K562 (cell line): ENCODE data around the gene ZNF143. TPM values are rescaled to one million over a fixed set of nuclear protein-coding genes. Genes with fewer than 3 reads are reported as not detected.

Experiments used
- CBFA2T3 ChIP-seq: fragments of 450-650 bp; IDR thresholded peaks from 2 replicates; pipeline ENCODE4 v1.6.1; 2017
- CTBP1 ChIP-seq: fragments of 450-650 bp; IDR thresholded peaks from 2 replicates; pipeline ENCODE4 v1.6.1; 2016; ENCODE audit warnings: borderline replicate concordance
- KAT7 ChIP-seq: sonication (generic); formaldehyde crosslinking; IDR thresholded peaks from 2 replicates; pipeline ENCODE4 v1.8.0; 2022; ENCODE audit warnings: missing genetic modification reagents, mild to moderate bottlenecking, borderline replicate concordance
- MTA1 ChIP-seq: fragments of 450-650 bp; IDR thresholded peaks from 2 replicates; pipeline ENCODE4 v1.6.1; 2017; ENCODE audit warnings: borderline replicate concordance
- MTF1 ChIP-seq: fragments of 250-450 bp; sonication (Bioruptor Pico); IDR thresholded peaks from 2 replicates; pipeline ENCODE4 v1.9.0; 2021; ENCODE audit warnings: moderate library complexity, mild to moderate bottlenecking, inconsistent platforms, borderline replicate concordance
- NEUROD1 ChIP-seq: fragments of 150-350 bp; IDR thresholded peaks from 2 replicates; pipeline ENCODE4 v1.6.1; 2014; ENCODE audit warnings: borderline replicate concordance, low read length, low read depth; ENCODE audit not compliant: partially characterized antibody
- NFRKB ChIP-seq: fragments of 450-650 bp; IDR thresholded peaks from 2 replicates; pipeline ENCODE4 v1.6.1; 2016; ENCODE audit warnings: low read depth
- POLR2A ChIP-seq: fragments of 450-650 bp; conservative IDR thresholded peaks from 2 replicates; pipeline ENCODE4 v1.6.1; 2016
- SAFB ChIP-seq: fragments of 200-400 bp; formaldehyde crosslinking; IDR thresholded peaks from 2 replicates; pipeline ENCODE4 v1.6.1; 2017; ENCODE audit warnings: low read depth, low read length, borderline replicate concordance
- SIN3A ChIP-seq, 2 experiments: fragments of 150-350 bp in 1 of 2; IDR thresholded peaks; 2 replicates each; pipeline ENCODE4 v1.6.1; 2011 to 2016; ENCODE audit warnings: borderline replicate concordance in 2 of 2, low read depth in 2 of 2, low read length in 2 of 2, mild to moderate bottlenecking in 2 of 2, moderate library complexity in 2 of 2; ENCODE audit not compliant: control insufficient read depth in 1 of 2
- SP1 ChIP-seq: sonication (generic); formaldehyde crosslinking; IDR thresholded peaks from 2 replicates; pipeline ENCODE4 v1.8.1; 2022; ENCODE audit warnings: mild to moderate bottlenecking, missing genetic modification reagents
- ZNF121 ChIP-seq: sonication (generic); formaldehyde crosslinking; conservative IDR thresholded peaks from 2 replicates; pipeline ENCODE4 v1.8.0; 2022; ENCODE audit warnings: missing genetic modification reagents
- ZSCAN32 ChIP-seq: fragments of 450-650 bp; formaldehyde crosslinking; IDR thresholded peaks from 2 replicates; pipeline ENCODE4 v1.4.0; 2020; ENCODE audit warnings: mild to moderate bottlenecking, moderate library complexity
- polyA plus RNA-seq, 8 experiments: library from polyadenylated mRNA; depleted of rRNA in 4 of 8; stranded (reverse) in 5 of 8; unstranded in 3 of 8; fragments of >200 nt; fragmentation: Nextera tagmentation in 2 of 8; fragmentation: Illumina TruSeq in 1 of 8; extraction: Ambion mirVana in 2 of 8; extraction: Trizol in 1 of 8; gene quantifications; 2 replicates each; pipeline versions ENCODE4 v1.2.1 to v1.2.3, GENCODE V29; 2011 to 2014; ENCODE audit warnings: inconsistent platforms in 1 of 8, missing spikeins in 1 of 8
- total RNA-seq, 7 experiments: library from RNA; depleted of rRNA in 6 of 7; stranded (reverse); fragments of >200 nt in 6 of 7; fragmentation: Illumina TruSeq in 2 of 7; extraction: Trizol in 2 of 7; gene quantifications; 2 replicates each; pipeline versions ENCODE4 v1.2.1 to v1.2.3, GENCODE V29; 2011 to 2021; ENCODE audit warnings: low replicate concordance in 1 of 7
- TF ChIP-seq, protein P1 (sequence below), 2 experiments: fragments of 450-650 bp; formaldehyde crosslinking in 1 of 2; IDR thresholded peaks; 2 replicates each; pipeline versions ENCODE4 v1.4.0 to v1.6.1; 2014 to 2020; ENCODE audit warnings: mild to moderate bottlenecking in 2 of 2, borderline replicate concordance in 1 of 2, low read depth in 1 of 2
- TF ChIP-seq, protein P2 (sequence below), 2 experiments: fragments of 250-450 bp in 1 of 2; fragments of 450-650 bp in 1 of 2; sonication (Bioruptor Pico) in 1 of 2; IDR thresholded peaks; 2 replicates each; pipeline versions ENCODE4 v1.6.1 to v1.8.0; 2016 to 2021; ENCODE audit warnings: mild to moderate bottlenecking in 2 of 2, moderate library complexity in 2 of 2, missing compliant biosample characterization in 1 of 2, missing genetic modification characterization in 1 of 2
- TF ChIP-seq, protein P3 (sequence below): fragments of 450-650 bp; conservative IDR thresholded peaks from 2 replicates; pipeline ENCODE4 v1.6.1; 2016; ENCODE audit warnings: missing genetic modification characterization, low read depth, mild to moderate bottlenecking, missing compliant biosample characterization, moderate library complexity

ZNF143 gene
- total and polyA plus RNA-seq, 9 of the 15 experiments (the other 6 are each of a cell fraction or from before 2014, with no cell fraction given), result 18.4 to 58.5 (median 27.1) TPM

- TF ChIP-seq, protein P1, sequence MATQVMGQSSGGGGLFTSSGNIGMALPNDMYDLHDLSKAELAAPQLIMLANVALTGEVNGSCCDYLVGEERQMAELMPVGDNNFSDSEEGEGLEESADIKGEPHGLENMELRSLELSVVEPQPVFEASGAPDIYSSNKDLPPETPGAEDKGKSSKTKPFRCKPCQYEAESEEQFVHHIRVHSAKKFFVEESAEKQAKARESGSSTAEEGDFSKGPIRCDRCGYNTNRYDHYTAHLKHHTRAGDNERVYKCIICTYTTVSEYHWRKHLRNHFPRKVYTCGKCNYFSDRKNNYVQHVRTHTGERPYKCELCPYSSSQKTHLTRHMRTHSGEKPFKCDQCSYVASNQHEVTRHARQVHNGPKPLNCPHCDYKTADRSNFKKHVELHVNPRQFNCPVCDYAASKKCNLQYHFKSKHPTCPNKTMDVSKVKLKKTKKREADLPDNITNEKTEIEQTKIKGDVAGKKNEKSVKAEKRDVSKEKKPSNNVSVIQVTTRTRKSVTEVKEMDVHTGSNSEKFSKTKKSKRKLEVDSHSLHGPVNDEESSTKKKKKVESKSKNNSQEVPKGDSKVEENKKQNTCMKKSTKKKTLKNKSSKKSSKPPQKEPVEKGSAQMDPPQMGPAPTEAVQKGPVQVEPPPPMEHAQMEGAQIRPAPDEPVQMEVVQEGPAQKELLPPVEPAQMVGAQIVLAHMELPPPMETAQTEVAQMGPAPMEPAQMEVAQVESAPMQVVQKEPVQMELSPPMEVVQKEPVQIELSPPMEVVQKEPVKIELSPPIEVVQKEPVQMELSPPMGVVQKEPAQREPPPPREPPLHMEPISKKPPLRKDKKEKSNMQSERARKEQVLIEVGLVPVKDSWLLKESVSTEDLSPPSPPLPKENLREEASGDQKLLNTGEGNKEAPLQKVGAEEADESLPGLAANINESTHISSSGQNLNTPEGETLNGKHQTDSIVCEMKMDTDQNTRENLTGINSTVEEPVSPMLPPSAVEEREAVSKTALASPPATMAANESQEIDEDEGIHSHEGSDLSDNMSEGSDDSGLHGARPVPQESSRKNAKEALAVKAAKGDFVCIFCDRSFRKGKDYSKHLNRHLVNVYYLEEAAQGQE (IDR thresholded peaks at IDR 0.05; ENCODE audit: borderline replicate concordance), result no peak
- TF ChIP-seq, protein P1 (CRISPR knock-in tag; IDR thresholded peaks at IDR 0.05; ENCODE audit: low read depth), result no peak
- TF ChIP-seq POLR2A, result peak; percentile 64; the same call in 1 of the 2 replicates
- peak; percentile 41 to 78; a peak in 2 of 4 replicates for TF ChIP-seq SIN3A (IDR thresholded peaks at IDR 0.05; ENCODE audit: borderline replicate concordance in 2 of 2, control insufficient read depth in 1 of 2, low read depth in 2 of 2, low read length in 2 of 2)
- peak; percentile 70 for TF ChIP-seq SP1 (CRISPR knock-in tag)
- TF ChIP-seq, protein P2, sequence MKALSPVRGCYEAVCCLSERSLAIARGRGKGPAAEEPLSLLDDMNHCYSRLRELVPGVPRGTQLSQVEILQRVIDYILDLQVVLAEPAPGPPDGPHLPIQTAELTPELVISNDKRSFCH (CRISPR knock-in tag; IDR thresholded peaks at IDR 0.05), result no peak
- TF ChIP-seq, protein P2 (tag; IDR thresholded peaks at IDR 0.05), result 0 out of 2 replicates have a peak, but pooled peaks have one; percentile 32
- no peak for TF ChIP-seq MTF1 (CRISPR knock-in tag)
- peak; percentile 72 for TF ChIP-seq CBFA2T3
- TF ChIP-seq ZNF121 (CRISPR knock-in tag), result 0 out of 2 replicates have a peak, but pooled peaks have one; percentile 8
- TF ChIP-seq, protein P3, sequence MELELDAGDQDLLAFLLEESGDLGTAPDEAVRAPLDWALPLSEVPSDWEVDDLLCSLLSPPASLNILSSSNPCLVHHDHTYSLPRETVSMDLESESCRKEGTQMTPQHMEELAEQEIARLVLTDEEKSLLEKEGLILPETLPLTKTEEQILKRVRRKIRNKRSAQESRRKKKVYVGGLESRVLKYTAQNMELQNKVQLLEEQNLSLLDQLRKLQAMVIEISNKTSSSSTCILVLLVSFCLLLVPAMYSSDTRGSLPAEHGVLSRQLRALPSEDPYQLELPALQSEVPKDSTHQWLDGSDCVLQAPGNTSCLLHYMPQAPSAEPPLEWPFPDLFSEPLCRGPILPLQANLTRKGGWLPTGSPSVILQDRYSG (tag), result no peak
- 0 out of 2 replicates have a peak, but pooled peaks have one; percentile 23 for TF ChIP-seq MTA1
- no peak for TF ChIP-seq ZSCAN32 (CRISPR knock-in tag)
- TF ChIP-seq NFRKB, result peak; percentile 14; the same call in 1 of the 2 replicates
- peak; percentile 34; the same call in 1 of the 2 replicates for TF ChIP-seq CTBP1
- TF ChIP-seq NEUROD1, result peak; percentile 17
- TF ChIP-seq SAFB, result no peak
- peak; percentile 78; the same call in 1 of the 2 replicates for TF ChIP-seq KAT7 (CRISPR knock-in tag)
These were observed 113.9 kb downstream of the ZNF143 start (continued) for GRCh38 chr11:9574622-9575259.
